Stimulated activated CD4-positive, alpha-beta T cell treated with anti-CD3 and anti-CD28 coated beads, Interleukin-2, amount 100 ng/mL, for 24 hours (primary cell): ENCODE data around the gene GATM.
A peak's percentile ranks its signal among the peaks of the same experiment; 100 is the strongest.
"Not testable (repeated sequence)": the region's sequence is repeated elsewhere in the genome, so short reads cannot be mapped to it uniquely, and the experiment has no call there.

ENCODE experiments used
- DNase-seq, 2 donors: peaks; one replicate each; pipeline ENCODE4 v3.0.0-alpha.2; 2020

The GATM gene

DNA sequence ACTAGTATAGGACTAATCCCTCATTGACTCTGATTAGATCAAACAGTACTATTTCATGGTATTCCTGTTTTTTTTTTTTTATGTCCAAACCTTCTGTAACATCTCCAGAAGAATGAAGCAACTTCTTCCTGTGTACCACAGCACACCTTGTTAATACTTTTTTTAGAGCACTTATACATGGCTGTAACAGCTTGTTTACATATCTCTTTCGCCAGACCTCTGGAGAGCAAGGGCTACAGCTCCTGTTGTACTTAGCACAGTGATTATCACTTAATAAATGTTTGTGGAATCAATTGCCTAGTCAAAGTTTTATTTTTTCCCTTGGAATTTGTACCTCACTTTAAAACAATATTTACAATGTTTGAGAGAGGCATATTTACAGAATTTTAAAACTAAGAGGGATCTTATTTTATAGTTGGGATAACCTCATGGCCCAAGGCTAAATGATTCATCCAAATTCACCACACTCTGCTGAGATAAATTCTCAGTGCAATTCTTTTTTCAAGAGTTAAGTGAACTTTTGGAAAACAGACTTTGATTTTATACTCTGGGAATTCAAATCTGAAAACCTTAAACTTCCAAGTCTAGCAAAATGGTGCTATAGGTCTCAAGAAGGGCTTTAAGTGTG lies 9.2 kb upstream of the GATM start:
- DNase-seq: no peak

DNA sequence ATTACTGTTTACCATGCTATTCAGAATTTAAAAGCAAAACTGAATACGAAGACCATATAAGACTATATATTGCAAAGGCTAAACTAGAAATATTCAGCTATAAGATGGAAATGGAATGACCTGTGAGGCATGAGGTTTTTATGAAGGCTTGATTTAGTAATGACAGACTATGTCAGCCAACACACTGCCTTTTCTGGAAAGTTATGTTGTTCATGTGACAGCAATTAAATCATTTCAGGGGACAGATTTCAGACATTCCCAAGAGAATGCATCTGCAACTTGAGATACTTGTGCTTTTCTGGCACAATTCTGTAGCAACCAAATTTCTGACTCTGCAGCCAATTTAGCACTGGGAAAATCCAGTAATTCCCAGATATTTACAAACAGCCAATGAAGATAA lies 8.6 kb upstream of the GATM start:
- no peak for DNase-seq

DNA sequence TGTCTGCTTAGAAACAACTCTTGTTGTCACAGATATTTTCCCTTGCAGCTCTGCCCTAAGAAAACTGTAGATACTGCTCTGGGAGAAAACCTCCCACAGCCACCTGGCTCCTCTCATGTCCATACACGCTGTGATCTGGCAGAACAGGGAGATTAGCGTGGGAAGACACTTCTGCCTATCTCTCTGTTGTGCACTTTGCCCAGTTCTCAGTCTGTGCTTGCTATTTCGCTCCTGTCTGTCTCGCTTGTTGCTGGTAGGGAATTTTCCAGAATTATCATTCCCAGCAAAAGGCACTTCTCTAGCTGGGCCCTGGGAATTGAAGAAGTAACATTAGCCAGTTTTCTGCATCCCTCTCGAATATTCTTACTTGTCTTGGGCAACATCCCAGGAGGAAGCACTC lies 8.1 kb upstream of the GATM start:
- DNase-seq: no peak

DNA sequence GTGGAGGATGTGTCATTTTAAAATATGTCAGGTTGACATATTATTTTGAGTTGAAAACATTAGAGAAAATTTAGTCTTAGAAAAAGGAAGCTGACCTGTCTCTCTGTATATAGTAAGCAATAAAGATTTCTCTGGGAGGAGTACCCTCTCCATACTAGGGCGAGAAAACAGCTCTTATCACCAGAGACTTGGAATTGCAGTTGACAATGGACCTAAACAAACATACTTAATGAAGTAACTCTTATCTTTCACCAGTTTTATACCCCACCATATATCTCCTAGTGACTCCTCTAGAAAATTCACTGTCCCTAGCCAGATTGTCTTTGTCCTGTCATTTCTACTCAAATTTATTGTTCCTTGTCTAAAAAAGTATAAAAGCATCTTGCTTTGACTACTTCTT lies 7.2 kb upstream of the GATM start:
- DNase-seq: no peak

DNA sequence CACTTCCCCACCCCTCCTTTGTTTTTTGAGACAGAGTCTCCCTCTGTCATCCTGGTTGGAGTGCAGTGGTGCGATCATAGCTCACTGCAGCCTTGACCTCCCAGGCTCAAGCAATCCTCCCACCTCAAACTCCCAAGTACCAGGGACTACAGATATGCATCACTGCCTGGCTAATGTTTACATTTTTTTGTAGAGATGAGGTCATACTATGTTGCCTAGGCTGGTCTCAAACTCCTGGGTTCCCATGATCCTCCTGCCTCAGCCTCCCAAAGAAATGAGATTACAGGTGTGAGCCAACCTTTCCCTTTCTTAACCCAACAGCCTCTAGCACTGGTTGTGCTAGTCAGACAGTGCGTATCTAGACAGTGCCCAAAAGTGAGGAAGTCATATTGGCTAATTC lies 6.4 kb upstream of the GATM start:
- DNase-seq: no peak

DNA sequence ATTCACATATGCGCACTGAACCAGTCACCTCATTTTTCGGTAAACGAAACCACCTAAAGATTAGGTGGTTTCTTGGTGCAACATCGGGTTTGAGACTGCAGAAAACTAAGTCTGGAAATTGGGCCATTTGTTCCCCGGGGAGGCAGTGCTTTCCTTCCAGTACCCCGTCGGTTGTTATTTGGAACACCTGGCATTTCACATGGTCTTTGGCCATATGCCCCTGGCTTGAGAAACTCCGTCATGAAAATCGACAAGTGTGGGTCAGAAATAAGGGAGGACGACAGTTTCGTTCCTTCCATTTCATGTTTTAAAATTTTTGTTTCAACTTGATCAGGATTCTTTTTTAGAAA lies 544 bp upstream of the GATM start:
- DNase-seq: no peak

DNA sequence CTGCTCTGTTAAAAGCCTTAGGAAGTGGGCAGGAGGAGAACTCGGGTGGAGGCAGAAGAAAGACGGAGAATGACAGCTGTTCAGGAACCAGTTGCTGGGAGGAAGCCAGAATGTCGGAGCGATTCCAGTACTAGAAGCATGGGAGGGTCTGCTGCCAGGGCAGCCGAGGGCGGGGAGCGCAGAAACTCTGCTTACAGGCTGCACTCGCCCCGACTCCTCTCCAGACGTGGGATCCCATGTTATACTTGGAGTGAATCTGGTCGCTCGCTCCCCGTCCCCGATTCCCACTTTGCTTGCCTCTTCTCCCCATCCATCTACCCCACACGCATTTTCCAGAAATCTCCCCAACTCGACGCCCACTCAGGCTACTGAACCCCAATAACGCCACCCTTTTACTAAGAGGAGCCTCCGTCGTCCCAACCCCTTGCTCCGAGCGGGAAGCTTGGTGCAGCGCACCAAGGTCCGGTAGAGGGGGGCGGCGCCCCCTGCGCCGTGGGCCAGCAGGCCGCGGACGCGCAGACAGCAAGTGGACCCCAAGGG lies 665 bp downstream of the GATM start:
- peak in 1 of 2 donors; percentile 3 for DNase-seq

DNA sequence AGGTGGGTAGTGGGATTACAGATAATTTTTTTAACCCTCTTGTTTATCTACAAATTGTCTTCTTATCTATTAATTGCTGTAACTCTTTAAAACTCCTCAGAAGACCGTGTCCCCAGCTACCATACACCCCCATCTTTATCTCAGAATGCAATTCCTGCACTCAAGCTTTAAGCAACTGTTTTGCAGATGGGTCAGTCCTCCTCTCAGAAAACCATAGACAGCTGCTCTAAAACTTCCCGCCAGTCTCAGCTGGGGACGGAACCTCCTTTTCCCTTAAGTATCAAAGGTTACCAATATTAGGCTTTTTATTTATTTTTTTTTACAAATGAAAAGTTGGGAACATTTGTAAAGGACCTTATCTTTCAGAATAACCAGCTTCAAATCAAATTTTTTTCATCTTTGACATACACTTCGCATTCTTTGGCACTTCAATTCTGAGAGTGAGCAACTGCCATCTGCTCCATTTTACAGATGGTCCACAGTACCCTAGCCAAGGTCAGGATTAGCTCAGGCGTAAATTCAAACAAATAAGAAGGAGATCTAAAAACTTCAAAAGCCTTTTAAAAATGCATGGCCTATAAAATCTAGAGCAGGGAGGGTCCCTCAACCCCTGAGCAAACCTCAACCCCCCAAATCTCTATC lies 1.3 kb downstream of the GATM start:
- no peak for DNase-seq

DNA sequence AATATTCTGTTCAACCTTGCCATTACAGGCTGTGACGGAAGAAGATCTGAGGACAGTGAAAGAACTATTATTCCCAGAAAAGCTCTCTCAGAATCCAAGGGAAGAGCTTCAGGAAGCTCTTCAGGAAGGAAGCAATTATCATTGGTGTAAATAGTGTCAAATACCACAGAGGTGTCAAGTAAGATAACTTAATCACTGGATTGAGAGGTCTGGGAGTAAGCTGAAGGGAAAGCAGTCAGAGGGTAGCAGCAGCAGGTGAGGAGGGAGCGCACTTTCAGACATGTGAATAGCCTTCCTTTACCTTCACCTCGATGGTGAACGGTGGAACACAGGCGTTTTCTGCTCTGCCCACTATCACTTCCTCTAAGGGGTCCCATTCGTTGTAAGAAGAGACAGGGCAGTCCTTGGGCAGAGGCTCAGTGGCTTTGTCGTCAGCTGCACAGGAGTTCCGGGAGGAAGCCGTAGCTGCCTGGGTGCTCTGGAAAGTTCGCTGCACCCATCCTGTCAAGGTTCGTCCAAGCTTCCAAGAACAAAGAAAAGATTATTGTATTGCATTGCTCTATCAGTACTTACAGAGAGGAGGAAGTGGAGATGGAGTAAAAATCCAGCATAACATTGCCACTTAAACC lies 1.9 kb downstream of the GATM start:
- DNase-seq: no peak

DNA sequence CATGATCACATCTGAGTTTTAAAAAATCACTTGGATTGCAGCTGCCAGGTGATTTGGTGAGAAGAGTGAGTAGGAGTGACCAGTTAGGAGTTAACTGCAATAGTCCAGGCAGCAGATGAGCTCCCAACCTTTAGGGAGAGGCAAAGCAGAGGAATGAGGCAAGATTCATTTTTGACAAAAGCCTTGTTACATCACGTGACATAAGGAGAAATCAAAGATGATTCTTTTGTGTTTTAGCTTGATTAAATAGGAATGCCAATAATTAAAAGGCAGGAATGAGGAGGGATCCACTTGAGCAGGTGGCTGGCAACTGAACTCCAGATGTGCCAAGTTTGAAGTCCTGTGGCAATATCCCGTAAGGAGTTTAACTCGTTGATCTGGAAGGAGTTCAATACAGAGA lies 2.5 kb downstream of the GATM start:
- no peak for DNase-seq

DNA sequence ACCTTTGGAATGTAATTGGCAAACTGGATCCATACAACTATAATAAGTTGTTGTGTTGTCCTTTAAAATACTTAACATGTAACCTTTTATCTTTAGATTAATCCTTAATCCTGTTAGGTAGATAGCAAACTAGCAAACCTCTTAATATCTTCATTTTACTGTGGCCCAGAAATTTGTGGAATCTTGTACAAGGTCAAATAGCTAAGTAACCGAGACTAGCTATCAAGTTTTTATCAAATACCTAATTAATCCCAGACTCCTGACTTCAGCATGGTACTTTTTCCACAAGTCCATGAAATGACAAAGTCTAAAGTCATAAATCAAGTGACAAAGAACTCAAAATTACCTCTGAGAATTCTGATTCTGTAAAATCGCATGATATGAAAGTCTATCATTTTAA lies 4.4 kb downstream of the GATM start:
- no peak for DNase-seq

DNA sequence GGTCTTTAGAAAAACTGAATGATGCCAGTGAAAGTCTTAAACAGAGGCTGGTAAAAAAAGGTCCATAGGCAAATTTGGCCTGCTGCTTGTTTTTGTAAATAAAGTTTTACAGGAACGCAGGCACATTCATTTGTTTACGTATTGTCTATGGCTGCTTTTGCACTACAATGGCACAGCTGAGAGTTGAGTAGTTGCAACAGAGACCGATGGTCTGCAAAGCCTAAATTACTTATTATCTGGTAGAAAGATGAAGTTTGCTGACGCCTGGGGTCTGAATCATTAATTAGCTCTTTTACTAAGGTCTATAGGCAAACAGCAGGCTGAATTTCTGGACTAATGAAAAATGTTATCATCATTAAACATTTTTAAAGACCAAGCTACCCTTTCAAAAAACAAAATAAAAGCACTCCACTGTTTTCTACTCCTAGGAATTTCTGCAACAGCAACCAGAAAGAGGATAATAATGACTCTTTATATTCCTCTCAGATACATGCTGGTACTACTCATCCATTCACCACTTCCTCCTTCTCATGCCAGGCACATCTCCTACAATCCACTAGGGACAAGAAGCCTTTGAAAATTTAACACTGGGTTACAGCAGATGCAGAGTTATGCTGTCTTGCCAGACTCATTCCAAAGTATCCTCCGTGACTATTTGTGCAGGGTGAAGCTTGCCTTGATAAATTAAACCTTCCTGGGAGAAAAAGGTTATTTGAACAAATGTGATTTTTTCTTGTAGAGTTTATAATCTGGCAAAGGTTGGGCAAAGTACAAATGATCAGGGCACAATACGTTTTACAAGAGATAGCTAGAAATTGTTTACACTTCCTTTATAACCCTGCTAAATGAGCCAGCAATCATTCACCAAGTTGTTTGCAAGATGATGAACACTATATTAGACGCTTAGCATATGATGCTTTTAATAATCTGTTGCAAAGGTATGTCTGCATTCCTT lies 6.0 kb downstream of the GATM start:
- no peak for DNase-seq

DNA sequence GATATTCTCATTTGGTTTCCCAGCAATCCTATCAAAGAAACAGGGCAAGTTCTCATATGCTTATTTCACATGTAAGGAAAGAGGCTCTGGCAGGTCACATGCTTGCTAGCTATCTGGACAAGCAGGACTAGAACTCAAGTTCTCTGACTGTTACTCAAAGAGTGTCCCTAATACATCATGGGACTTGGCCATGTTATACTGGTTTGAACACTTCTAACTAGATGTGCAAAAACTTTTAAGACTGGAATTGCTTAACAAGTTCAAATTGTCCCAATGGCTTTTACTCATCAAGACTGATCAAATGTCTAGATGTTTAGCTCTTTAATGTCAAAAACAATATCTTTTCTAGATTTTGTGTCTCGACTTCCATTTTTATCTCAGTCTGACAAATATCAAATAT lies 6.8 kb downstream of the GATM start:
- DNase-seq: no peak

DNA sequence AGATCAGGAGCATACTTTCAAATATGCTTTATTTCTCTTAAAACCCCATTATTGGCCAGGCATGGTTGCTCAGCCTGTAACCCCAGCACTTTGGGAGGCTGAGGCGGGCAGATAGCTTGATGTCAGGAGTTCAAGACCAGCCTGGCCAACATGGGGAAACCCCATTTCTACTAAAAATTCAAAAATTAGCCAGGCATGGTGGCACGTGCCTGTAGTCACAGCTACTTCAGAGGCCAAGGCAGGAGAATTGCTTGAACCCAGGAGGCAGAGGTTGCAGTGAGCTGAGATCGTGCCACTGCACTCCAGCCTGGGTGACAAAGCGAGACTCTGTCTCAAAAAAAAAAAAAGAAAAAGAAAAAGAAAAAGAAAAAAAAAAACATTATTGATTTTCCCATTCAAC lies 8.3 kb downstream of the GATM start:
- not testable (repeated sequence) for DNase-seq

DNA sequence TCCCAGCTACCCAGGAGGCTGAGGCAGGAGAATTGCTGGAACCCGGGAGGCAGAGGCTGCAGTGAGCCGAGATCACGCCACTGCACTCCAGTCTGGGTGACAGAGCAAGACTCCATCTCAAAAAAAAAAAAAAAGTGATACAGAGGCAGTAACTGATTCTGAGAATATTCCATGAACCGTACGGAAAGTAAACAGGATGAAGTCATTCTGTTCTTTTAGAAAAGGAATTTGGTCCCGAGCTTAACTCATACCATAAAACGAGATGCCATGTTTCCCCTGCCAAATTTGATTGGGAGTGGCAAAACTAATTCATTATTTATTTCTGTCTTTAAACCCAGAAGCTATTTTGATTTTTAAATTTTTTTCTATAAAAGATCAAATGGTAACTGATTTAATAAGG lies 11.1 kb downstream of the GATM start:
- DNase-seq: not testable (repeated sequence)

DNA sequence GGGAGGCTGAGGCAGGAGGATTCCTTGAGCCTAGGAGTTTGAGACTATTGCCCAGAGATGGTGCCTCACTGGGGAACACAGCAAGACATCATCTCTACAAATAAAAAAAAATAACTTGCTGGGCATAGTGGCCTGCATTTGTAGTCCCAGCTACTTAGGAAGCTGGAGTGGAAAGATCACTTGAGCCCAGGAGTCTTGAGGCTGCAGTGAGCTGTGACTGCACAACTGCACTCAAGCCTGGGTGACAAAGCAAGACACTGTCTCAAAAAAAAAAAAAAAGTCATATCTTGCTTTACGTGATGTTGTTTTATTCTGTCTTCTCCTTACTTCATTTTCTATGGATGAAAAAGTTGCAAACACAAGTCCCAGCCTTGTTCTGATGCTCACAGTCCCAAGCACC lies 14.1 kb downstream of the GATM start:
- DNase-seq: no peak

DNA sequence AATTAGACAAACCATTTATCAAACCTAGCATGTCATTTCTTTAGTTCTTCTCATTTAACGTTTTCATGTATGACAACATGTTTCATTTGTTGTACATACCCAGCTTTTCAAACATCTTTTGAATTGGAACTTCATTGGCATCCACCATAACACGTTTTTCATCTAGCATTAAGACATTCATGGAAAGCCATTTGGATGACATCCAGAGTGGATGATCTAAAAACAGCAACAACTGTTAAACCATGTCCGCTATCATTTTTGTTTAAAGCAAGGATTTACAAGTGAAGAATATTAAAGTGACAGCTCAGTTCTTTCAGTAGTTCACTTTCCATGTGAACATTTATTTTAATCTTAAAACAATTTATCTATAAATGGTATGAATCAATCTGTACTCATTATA lies 14.5 kb downstream of the GATM start:
- no peak for DNase-seq

DNA sequence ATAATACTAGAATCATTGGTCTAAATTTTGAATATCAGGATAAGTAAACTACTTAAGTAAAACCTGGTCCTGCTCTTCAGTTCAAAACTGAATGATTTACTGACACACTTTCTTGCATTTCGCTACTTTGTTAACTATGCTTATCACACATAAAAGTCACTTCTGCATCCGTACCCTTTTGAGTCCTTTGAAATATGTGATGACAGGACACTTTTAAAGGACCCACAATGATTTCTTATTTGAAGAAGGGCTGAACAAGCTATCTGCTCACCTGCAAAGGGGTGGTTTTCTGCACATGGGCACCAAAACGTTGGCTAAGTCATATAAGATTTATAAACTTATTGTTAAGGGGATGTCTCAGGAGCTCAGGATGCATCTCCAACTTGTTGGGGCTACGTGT lies 15.0 kb downstream of the GATM start:
- no peak for DNase-seq

DNA sequence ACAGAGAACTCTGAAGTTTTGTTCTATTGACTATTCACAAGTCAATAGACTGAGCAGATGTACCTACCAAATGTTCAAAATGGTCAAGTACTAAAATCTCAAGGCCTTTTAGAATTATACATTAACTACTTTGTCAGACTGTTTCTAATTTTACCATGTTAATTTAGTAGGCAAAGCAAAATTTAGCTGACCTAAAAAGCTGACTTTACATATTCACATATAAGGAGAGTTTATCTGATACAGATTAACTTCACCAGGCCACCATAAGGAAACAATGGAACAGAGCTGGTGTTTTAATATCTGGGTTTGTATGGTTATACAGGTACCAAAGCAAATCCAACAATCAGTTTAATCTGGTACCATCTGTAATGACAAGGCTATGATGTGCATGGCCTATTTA lies 15.9 kb downstream of the GATM start:
- no peak for DNase-seq

DNA sequence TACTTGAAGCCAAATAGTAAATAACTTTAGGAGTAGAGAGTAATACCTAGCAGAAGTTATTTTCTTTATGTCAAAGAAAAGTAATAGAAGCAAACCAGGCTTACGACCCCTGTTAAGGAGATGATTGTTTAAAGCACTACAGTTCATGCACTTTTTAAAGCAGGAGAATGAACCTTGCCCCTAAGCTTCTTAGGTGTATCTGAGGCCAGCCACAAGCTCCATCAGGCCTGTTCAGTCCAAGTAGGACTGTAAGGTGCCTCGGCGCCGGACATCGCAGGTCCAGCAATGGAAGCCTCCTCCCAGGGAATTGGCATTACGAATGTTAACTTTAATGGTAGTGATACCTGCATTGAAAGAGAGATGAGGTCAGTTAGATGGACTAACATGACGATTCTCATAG lies 16.5 kb downstream of the GATM start:
- no peak for DNase-seq

DNA sequence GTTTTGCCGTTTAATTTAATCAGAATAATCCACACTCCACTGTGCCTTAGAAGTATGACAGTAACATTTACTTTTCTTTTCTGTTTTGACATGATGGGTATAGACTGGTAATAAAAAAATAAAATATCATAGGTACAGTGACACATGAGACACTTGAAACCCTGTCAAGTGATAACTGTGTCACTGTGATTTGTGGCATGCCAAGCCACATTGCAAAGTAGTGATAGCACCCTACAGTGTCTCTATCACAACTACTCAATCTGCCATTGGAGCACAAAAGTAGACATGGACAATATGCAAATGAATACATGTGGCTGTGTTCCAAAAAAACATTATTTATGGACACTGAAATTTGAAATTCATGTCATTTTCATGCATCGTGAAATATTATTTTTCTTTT lies 22.5 kb downstream of the GATM start:
- DNase-seq: no peak

DNA sequence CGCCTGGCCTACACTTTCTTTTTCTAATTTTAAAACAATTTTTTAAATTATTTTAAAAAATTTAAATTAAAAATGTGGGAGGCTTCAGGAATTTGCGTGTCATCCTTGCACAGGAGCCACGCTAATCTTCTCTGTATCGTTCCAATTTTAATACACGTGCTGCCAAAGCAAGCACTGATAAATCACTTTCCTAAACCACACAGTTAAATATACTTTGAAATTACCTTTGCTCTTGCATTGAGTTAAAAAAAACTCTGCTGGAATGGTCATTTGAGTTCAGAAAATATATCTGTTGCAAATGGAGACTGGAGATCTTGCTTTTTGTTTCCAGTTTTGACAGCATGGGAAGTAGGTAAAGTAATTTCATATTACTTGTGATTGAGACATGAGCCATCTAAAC lies 23.6 kb downstream of the GATM start:
- no peak for DNase-seq

DNA sequence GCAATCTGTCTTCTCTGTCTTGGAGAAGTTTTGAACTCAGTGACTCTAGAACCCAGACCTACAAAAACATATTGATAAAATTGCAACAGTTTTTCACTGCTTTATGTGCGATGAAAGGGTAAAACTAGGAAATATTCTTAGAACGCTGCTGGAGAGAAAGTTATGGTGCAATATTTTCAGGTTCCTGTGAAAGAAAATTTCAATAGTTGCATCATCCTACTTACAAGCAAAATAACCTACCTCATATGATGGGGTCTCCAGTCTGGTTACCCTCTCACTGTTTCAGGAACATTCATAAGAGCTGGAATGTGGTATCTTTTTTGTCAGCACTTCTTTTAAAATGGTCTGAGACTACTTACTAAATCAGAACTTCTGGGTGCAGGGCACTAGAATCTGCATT lies 27.1 kb downstream of the GATM start:
- DNase-seq: no peak

DNA sequence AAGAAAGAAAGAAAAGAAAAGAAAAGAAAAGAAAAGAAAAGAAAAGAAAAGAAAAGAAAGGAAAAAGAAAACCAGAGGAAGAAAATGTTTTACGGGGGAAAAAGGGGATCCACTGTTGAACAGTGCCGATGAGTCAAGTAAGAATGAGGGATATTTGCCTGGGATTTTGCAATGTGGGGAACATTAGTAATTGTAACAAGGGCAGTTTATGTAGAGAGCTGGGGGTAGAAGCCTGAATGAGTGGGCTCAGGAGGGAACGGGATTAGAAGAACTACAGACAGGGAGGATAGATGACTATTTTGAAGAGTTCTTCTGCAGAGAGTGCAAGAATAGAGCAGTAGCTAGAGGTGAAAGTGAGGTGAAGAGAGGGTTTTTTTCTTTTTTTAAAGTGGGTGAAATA lies 28.7 kb downstream of the GATM start:
- DNase-seq: no peak
